HG03175 (cell line): ENCODE data around the gene SLFN11.
"Not testable (repeated sequence)": the region's sequence is repeated elsewhere in the genome, so short reads cannot be mapped to it uniquely, and the experiment has no call there.

Experiments
- ATAC-seq: cut with Tn5 transposase; IDR thresholded peaks from one replicate; pipeline ENCODE4 v1.9.1; 2021; ENCODE audit warnings: mild to moderate bottlenecking, moderate library complexity; ENCODE audit not compliant: unreplicated experiment

Gene SLFN11, protein sequence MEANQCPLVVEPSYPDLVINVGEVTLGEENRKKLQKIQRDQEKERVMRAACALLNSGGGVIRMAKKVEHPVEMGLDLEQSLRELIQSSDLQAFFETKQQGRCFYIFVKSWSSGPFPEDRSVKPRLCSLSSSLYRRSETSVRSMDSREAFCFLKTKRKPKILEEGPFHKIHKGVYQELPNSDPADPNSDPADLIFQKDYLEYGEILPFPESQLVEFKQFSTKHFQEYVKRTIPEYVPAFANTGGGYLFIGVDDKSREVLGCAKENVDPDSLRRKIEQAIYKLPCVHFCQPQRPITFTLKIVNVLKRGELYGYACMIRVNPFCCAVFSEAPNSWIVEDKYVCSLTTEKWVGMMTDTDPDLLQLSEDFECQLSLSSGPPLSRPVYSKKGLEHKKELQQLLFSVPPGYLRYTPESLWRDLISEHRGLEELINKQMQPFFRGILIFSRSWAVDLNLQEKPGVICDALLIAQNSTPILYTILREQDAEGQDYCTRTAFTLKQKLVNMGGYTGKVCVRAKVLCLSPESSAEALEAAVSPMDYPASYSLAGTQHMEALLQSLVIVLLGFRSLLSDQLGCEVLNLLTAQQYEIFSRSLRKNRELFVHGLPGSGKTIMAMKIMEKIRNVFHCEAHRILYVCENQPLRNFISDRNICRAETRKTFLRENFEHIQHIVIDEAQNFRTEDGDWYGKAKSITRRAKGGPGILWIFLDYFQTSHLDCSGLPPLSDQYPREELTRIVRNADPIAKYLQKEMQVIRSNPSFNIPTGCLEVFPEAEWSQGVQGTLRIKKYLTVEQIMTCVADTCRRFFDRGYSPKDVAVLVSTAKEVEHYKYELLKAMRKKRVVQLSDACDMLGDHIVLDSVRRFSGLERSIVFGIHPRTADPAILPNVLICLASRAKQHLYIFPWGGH

GRCh38 chr17:35373534-35373983, at the start of gene SLFN11:
TSS of gene SLFN11 (minus strand) at chr17:35373621. CDS start at chr17:35363807, 9,814 bp downstream.
- peak; percentile 49 for ATAC-seq

DNA sequence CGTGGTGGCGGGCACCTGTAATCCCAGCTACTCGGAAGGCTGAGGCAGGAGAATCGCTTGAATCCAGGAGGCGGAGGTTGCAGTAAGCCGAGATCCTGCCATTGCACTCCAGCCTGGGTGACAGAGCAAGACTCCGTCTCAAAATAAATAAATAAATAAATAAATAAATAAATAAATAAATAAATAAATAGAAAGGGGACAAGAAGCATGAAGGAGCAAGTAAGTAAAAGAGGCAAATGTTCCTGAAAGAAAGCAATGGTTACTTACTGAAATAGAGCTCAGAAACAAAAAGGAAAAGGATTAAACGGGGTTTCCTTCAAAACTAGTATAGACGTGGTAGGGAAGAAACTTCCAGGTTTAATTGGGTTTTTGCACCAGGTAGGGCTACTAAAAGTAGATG, 47.6 kb upstream of the SLFN11 start:
- not testable (repeated sequence) for ATAC-seq

DNA sequence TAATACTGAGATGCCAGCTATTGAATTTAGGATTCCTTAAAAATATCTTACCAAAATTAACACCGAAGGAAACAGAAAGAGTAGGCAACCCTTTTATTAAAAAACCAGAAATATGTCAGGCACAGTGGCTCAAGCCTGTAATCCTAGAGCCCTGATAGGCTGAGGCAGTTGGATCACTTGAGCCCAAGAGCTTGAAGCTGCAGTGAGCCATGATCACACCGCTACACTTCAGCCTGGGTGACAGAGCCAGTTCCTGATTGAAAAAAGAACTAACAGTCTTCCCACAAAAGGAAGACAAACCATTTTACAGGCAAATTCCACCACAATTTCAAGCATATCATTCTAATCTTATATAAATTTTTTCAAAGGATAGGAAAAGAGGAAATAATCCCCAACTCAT, 43.2 kb upstream of the SLFN11 start:
- ATAC-seq, result no peak

- ATAC-seq, result not testable (repeated sequence)
Observed at GRCh38 chr17:35414707-35415106, 41.3 kb upstream of the SLFN11 start.

GRCh38 chr17:35414247-35414646, 40.8 kb upstream of the SLFN11 start:
- no peak for ATAC-seq

- no peak for ATAC-seq
Observed at GRCh38 chr17:35407531-35407930, 34.1 kb upstream of the SLFN11 start.

GRCh38 chr17:35406568-35406967, 33.1 kb upstream of the SLFN11 start:
- ATAC-seq, result no peak

GRCh38 chr17:35404360-35404759, 30.9 kb upstream of the SLFN11 start:
- no peak for ATAC-seq

DNA sequence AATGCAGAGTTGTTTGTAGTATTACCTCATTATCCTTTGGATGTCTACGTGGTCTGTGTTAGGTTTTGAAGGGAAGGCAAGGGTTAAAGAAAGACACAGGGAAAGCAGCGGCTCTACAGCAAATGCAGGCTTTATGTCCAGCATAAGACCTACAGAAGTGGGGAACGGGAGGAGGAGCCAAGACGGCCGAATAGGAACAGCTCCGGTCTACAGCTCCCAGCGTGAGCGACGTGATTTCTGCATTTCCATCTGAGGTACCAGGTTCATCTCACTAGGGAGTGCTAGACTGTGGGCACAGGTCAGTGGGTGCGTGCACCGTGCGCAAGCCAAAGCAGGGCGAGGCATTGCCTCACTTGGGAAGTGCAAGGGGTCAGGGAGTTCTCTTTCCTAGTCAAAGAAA, 20.4 kb upstream of the SLFN11 start:
- not testable (repeated sequence) for ATAC-seq

DNA sequence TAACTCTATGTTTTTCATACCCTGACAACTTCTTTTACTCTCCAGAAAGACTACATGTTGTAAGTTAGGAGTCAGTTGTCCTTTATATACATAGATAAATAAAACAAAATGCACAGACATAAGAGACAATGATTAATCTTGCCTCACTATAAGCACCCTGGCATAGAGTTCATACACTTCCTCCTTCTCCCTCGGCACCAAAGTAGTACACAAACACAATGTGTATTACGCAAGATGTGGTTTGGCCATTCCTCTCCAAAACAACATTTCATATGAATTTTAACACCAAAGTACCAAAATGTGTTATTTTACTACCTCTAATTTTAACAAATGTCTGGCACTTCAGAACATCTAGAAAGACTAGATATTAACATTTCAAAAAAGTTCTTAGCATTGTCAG, 17.2 kb upstream of the SLFN11 start:
- ATAC-seq, result no peak

GRCh38 chr17:35390156-35390555, 16.7 kb upstream of the SLFN11 start:
- ATAC-seq, result no peak

GRCh38 chr17:35387496-35387895, 14.1 kb upstream of the SLFN11 start:
- no peak for ATAC-seq

- no peak for ATAC-seq
Observed at GRCh38 chr17:35377706-35378105, 4.3 kb upstream of the SLFN11 start.

GRCh38 chr17:35377068-35377467, 3.6 kb upstream of the SLFN11 start:
- ATAC-seq, result no peak

DNA sequence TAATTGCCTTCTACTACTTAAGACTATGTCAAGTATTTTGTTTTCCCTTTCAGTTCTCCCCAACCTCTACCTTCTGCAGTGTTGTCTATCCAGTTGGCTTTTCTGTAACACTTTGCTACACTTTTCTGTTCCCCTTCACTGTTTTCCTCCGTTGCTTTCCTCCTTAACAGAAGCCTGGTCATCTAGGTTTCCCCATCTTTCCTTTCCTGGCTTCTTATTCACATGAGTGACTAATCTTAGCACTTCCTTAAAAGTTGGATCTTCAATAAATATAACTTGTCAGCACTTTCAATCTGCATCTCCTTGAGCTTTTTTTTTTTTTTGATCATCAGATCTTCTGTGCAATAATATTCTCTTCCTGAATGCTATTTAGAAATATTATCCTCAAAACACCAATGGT, 2.8 kb upstream of the SLFN11 start:
- ATAC-seq, result no peak

GRCh38 chr17:35374766-35375344, 1.4 kb upstream of the SLFN11 start:
- no peak for ATAC-seq

DNA sequence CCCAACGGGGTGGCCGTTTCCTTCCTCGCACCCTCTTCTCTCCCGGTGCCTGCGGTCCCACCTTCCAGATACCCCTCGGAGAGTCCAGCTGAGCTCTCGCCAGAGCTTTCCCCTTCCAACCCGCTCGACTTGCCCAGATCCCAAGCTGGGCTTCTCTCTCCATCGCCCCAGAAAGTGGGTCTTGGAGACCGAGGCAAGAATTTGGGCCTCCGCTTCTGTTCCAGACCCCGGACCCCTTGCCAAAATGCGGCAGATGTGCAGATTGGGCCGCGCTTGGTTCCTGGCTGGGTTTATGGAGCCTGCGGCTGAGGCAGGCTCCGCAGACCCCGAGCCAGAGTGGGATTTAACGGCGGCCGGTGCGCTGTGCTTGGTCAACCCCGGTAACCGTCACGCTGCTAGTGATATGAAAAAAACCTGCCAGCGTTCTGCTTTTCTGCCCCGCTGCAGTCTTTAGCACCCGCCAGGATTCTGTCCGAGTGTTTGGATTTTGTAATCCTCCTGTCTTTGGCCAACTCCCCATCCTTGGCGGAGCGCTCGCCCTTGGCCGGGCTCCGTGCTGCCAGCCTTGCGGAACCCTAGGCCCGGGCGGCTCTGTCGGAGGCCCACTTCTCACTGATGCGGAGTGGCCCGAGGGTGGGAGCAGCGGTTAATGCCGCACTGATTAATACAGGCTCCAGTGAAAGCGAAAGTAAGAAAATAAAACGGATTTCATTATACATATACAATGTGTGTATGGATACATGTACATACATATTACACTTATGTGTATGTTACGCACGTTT, 754 bp upstream of the SLFN11 start:
- peak; percentile 43 for ATAC-seq

DNA sequence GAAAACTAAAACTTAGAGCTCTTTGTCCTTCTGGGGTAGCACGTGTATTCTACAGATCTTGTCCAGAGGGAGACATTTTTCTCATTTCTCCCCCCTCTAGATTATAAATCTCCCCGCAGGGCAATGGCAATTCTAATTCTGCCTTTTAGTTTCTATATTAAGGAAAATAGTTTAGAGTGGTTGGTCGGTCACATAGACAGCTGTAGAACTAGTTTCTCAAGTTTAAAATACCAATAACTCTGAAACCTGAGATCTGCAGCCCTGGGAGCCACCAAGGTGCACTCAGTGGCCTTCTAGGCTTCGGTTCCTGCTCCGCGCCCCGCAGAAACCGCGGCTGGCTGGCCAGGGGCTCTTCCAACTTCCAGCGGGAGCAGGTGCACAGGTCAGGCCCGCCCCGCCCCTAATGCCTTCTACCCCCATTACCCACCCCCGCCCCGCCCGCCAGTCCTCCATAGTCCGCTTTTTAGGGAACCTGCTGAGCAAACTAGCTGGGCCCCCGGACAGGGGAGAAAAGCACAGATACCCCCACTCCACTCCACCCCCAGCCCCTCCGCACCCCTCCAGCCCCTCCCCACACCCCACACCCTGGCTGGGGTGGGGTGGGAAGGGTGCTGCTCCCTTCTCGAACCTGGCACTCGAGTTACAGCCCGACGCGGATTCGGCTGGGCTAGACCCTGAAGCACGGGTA, 431 bp downstream of the SLFN11 start:
- ATAC-seq, result no peak

DNA sequence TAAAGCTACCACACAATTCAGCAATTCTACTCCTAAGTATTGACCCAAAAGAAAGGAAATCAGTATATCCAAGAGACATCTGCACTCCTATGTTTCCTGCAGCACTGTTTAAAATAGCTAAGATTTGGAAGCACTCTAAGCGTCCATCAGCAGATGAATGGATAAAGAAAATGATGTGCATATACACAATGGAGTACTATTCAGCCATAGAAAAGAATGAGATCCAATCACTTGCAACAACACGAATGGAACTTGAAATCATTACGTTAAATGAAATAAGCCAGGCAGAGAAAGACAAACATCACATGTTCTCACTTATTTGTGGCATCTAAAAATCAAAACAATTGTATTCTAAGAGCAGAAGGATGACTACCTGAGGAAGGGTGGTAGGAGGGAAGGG, 1.5 kb downstream of the SLFN11 start:
- ATAC-seq, result no peak
